Fibroblast of mammary gland (primary cell): ENCODE data around the gene EEFSEC.

Experiments
- DNase-seq: peaks from one replicate; pipeline ENCODE4 v3.0.0-alpha.2; 2010; ENCODE audit warnings: low read depth
- H3K4me3 ChIP-seq: 2 replicates; pipeline ENCODE4 v1.5.1; 2011; ENCODE audit warnings: low read depth, mild to moderate bottlenecking, low read length, moderate library complexity; ENCODE audit not compliant: control insufficient read depth
- TF ChIP-seq, protein P1 (sequence below): conservative IDR thresholded peaks from 2 replicates; pipeline ENCODE4 v1.5.1; 2011; ENCODE audit warnings: low read depth, low read length, inconsistent platforms; ENCODE audit not compliant: control insufficient read depth, insufficient read depth

Gene EEFSEC

GRCh38 chr3:128192131-128192530 lies 38.9 kb downstream of the EEFSEC start:
- TF ChIP-seq, protein P1, sequence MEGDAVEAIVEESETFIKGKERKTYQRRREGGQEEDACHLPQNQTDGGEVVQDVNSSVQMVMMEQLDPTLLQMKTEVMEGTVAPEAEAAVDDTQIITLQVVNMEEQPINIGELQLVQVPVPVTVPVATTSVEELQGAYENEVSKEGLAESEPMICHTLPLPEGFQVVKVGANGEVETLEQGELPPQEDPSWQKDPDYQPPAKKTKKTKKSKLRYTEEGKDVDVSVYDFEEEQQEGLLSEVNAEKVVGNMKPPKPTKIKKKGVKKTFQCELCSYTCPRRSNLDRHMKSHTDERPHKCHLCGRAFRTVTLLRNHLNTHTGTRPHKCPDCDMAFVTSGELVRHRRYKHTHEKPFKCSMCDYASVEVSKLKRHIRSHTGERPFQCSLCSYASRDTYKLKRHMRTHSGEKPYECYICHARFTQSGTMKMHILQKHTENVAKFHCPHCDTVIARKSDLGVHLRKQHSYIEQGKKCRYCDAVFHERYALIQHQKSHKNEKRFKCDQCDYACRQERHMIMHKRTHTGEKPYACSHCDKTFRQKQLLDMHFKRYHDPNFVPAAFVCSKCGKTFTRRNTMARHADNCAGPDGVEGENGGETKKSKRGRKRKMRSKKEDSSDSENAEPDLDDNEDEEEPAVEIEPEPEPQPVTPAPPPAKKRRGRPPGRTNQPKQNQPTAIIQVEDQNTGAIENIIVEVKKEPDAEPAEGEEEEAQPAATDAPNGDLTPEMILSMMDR = no peak
- DNase-seq = no peak
- no peak overlapping the region for H3K4me3 ChIP-seq

- TF ChIP-seq, protein P1 = no peak
- DNase-seq = no peak
- H3K4me3 ChIP-seq = no peak overlapping the region
Measured at GRCh38 chr3:128193168-128193567, 39.9 kb downstream of the EEFSEC start.

DNA sequence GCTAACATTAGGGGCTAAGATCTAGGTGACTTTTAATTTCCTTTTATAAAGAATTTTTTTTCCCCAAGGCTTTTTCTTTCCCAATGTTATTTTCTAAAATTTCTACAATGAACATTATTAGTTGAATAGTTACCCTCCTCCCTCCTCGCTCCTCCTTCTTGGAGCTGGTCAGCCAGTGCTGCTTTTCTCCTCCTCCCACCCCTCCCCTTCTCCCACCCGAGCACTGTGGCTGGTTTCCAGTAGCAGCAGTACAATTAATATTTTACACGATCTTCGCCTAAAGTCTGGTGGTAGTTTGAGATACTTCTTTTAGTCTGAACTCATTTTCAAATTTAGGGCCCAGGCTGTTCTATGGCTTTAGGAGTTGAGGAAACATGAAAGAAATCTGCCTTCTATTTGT lies 41.6 kb downstream of the EEFSEC start:
- DNase-seq = no peak
- TF ChIP-seq, protein P1 = no peak

GRCh38 chr3:128195369-128195768 lies 42.1 kb downstream of the EEFSEC start:
- no peak overlapping the region for H3K4me3 ChIP-seq
- DNase-seq = no peak
- TF ChIP-seq, protein P1 = no peak

More for the DNA sequence above, 41.6 kb downstream of the EEFSEC start:
- no peak overlapping the region for H3K4me3 ChIP-seq

DNA sequence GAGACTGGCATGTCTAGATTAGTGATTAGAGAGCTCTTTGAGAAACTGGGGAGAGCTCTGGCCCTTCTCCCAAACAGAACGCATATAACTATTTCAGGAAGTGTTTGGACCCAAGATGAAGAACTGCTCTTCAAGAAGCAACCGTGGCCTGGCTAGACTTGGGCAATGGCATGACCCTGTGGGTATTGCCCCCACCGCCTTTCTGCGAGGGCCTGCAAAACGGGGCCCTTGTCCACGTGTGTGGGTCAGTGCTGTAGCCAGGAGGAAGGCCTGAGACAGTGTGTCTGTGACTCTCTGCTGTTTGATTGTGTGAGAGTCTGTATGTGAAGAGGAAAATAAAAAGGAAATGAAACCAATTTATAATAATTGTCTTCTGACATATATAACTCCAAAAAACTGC lies 42.5 kb downstream of the EEFSEC start:
- no peak for DNase-seq
- H3K4me3 ChIP-seq = no peak overlapping the region
- TF ChIP-seq, protein P1 = no peak

- DNase-seq = no peak
- TF ChIP-seq, protein P1 = no peak
- H3K4me3 ChIP-seq = no peak overlapping the region
Measured at GRCh38 chr3:128196647-128197046, 43.4 kb downstream of the EEFSEC start.

DNA sequence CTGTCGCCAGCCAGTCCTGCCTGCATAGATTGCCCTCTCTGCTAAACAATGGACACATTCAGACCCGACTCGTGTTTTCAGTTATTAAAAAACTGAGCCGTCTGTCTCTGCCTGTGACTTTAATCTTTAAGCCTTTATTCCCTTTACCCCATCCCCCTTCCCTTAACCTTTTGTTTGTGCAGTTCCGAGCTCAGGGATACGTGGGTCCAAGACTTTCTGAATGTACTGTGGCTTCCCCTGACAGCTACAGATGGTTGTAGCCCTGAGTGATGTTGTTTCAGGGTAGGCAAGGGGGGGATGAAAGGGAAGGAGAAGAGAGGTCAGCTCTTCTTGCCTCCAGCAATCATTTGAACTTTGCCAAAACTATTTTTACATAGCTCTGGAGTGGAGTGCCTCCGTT lies 44.6 kb downstream of the EEFSEC start:
- H3K4me3 ChIP-seq = no peak overlapping the region
- DNase-seq = no peak
- TF ChIP-seq, protein P1 = no peak
